HEK293T (cell line): ENCODE results near the gene PTPRM.

ENCODE experiments used
- FOXM1 ChIP-seq: fragments of 450-650 bp; IDR thresholded peaks from 2 replicates; pipeline ENCODE4 v1.6.1; 2017; ENCODE audit warnings: mild to moderate bottlenecking, borderline replicate concordance
- L3MBTL2 ChIP-seq: fragments of 450-650 bp; conservative IDR thresholded peaks from 2 replicates; pipeline ENCODE4 v1.6.1; 2016; ENCODE audit warnings: mild to moderate bottlenecking
- NFRKB ChIP-seq: fragments of 450-650 bp; IDR thresholded peaks from 2 replicates; pipeline ENCODE4 v1.6.1; 2016; ENCODE audit warnings: mild to moderate bottlenecking, moderate library complexity
- SP1 ChIP-seq: fragments of 450-650 bp; IDR thresholded peaks from 2 replicates; pipeline ENCODE4 v1.6.1; 2017

DNA sequence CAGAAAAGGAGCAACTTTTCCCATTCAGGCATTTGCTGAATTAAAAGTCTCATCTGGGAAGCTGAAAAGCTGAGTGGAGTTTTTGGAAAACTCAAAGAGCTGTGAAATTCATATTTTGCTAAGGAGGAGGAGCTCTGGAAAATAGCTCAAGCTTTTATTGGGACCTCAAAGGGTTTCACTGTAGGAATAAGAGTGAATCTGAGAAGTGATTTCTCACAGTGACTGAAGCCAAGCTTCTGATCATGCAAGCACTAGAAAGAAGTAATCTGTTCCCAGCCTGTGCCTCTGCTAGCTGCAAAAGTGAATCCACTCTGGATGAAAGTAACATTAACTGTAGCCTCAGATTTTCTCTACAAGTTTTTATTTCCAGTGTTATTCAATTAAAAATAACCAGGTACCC is 283.3 kb downstream of the PTPRM start:
- TF ChIP-seq FOXM1 (no peak), NFRKB (no peak), L3MBTL2 (no peak), SP1 (no peak)
